Coronary artery (tissue), 2 donors: ENCODE data around the gene PPM1N.

Experiments
- DNase-seq: peaks from one replicate; pipeline ENCODE4 v3.0.0-alpha.2; 2017; ENCODE audit warnings: low spot score
- H3K27ac ChIP-seq, 2 donors: fragments of 200-600 bp; sonication (generic); one replicate each; pipeline ENCODE4 v1.5.1; 2016 to 2019
- H3K4me3 ChIP-seq: fragments of 200-600 bp; sonication (generic); 2 replicates; pipeline ENCODE4 v1.5.1; 2016; ENCODE audit warnings: mild to moderate bottlenecking, moderate library complexity
- TF ChIP-seq, protein P1 (sequence below): fragments of 200-600 bp; sonication (generic); IDR thresholded peaks from one replicate; pipeline ENCODE4 v1.5.1; 2019; ENCODE audit warnings: antibody characterized with exemption

The PPM1N gene

DNA sequence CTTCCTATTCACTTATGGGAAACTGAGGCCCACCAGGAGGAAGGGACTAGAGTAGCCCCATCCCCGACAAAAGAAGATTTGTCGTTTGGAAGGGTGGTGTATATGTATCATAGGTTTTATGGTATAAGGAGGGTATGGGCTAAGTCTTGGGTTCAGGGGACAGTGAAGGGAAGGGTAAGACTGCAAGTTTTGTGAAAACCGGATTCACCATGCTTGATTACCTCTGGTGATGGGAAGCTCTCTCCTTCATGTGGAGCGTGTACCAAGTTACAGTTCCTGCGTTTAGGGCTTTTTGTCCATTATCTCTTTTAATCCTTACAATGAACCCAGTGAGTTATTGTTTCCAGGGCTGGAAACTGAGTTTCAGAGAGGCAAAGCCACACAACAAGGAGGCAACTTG is 12.8 kb downstream of the PPM1N start:
- Histone ChIP-seq H3K27ac (peak overlapping the region in 1 of 2 donors; percentile 85), H3K4me3 (no peak overlapping the region)
- no peak for DNase-seq
- TF ChIP-seq, protein P1, sequence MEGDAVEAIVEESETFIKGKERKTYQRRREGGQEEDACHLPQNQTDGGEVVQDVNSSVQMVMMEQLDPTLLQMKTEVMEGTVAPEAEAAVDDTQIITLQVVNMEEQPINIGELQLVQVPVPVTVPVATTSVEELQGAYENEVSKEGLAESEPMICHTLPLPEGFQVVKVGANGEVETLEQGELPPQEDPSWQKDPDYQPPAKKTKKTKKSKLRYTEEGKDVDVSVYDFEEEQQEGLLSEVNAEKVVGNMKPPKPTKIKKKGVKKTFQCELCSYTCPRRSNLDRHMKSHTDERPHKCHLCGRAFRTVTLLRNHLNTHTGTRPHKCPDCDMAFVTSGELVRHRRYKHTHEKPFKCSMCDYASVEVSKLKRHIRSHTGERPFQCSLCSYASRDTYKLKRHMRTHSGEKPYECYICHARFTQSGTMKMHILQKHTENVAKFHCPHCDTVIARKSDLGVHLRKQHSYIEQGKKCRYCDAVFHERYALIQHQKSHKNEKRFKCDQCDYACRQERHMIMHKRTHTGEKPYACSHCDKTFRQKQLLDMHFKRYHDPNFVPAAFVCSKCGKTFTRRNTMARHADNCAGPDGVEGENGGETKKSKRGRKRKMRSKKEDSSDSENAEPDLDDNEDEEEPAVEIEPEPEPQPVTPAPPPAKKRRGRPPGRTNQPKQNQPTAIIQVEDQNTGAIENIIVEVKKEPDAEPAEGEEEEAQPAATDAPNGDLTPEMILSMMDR: no peak

DNA sequence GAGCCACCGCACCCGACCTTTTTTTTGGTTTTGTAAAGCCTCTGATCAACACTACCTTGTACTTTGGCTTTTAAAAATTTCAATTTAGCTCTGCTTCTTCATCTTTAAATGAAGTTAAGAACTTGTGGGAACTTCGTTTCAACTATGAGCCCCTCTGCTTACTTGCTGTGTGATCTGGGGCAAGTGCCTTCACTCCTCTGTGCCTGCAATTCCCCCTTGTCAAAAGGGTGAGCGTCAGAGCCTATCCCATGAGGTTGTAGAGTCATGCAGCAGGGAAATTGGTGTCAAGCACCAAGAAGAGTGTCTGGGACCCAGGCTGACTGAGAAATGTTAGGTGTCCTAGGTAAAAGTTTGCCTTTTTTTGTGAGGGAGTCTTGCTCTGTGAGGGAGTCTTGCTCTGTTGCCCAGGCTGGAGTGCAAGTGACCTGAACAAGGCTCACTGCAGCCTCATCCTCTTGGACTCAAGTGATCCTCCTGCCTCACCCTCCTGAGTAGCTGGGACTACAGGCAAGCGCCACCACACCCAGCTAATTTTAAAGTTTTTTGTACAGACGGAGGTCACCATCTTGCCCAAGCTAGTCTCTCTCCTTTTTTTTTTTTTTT is 14.7 kb downstream of the PPM1N start:
- no peak overlapping the region for H3K4me3 ChIP-seq
- TF ChIP-seq, protein P1: no peak
- DNase-seq: no peak
- no peak overlapping the region for H3K27ac ChIP-seq

DNA sequence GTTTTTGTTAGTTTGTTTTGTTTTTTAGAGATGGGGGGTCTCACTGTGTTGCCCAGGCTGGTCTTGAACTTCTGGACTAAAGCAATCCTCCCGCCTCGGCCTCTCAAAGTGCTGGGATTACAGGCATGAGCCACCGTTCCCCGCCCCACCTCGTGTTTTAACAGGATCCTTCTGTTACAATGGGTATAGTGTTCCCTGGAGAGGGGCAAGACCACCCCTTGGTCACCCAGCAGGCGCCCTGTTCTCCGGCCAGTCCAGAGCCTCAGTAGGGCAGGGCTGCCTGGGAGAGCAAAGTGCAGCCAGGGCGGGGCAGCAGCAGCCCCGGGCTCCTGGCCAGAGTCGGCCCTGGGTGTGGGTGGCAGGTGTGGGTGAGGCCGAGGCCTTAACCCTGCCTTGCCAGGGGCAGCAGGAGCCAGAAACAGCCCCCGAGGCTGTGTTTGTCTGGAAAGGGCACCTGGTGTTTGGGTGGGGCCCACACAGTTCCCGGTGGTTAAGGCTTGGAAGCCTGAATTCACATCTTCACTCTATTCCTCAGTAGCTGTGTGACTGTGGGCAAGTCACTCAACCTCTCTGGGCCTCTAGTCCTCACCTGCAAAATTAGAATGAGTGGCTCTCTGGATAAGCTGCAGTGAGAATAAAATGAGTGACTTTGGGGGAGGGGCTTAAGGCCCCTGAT is 16.3 kb downstream of the PPM1N start:
- DNase-seq: no peak
- TF ChIP-seq, protein P1: no peak
- Histone ChIP-seq H3K4me3 (peak overlapping the region; percentile 49), H3K27ac (peak overlapping the region; percentile 4 to 83)

DNA sequence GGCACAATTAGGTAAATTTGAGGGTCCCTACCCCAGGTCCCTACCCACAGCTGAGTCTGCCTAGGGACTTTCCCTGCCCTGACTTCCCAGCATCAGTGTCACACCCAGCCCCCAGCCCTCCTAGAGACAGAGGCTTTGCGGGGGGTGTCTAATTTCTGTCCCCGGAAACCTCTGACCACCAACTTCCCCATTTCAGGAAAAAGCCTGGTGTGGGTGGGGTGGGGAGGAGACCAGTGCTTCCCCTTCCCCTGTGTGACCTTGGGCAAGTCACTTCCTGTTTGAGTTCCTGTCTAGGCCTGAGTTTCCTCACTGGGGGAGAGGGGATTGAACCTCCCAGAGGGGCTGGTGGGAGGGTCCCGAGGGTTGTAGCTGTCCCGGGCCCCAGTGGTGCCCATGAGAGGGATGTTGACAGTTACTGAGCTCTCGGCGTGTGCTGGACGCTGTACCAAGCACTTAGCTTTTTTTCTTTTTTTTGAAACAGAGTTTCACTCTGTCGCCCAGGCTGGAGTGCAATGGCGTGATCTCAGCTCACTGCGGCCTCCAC is 16.9 kb downstream of the PPM1N start:
- Histone ChIP-seq H3K4me3 (peak overlapping the region; percentile 49), H3K27ac (peak overlapping the region in 1 of 2 donors; percentile 83)
- TF ChIP-seq, protein P1: no peak
- DNase-seq: no peak

DNA sequence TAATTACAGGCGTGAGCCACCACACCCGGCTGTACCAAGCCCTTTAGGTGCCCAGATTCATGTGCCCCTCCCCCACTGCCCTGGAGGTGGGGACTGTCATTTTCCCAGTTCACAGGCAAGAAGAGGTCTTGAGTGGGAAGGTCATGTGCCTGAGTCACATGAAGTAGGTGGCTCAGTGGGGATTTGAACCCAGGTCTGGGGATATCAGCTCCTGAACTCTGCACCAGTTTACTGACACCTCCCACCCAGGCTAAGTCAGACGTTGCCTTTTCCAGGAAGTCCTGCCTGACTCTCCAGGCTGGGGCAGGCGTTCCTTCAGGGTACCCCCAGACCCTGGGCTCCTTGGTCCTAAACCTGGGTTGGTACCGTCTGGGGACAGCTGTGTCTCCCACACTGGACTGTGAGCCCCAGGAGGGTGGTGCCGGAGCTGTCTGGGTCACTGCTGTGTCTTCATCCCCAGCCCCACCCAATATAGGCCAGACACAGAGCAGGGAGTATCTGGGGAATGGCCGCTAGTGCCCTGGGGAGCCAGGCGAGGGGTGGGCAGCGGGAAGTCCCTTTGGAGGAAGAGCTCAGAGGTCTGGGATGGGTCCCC is 17.7 kb downstream of the PPM1N start:
- peak overlapping the region in 1 of 2 donors; percentile 83 for H3K27ac ChIP-seq
- DNase-seq: no peak
- no peak overlapping the region for H3K4me3 ChIP-seq
- TF ChIP-seq, protein P1: no peak

DNA sequence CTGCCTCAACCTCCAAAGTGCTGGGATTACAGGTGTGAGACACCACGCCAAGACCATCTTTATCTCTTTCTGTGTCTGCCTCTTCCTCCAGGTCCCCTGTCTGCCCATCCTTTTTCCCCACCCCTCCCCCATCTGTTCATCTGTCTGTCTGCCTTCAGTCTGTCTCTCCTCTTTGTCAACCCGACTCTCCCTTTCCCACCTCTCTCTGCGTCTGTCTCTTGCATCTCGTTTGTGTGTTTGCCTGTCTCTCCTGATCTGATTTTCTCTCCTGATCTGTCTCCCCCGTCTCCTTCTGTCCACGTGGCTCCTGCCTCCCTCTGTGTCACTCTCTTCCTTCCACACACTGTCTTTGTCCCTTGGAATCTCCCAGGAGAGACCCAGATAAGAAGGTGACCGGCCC is 19.0 kb downstream of the PPM1N start:
- DNase-seq: no peak
- TF ChIP-seq, protein P1: no peak
- Histone ChIP-seq H3K4me3 (no peak overlapping the region), H3K27ac (no peak overlapping the region)
